ENCODE data around the gene PPP1R9A. TPM values are rescaled to one million over a fixed set of nuclear protein-coding genes. Genes with fewer than 3 reads are reported as not detected.

PPP1R9A gene
- total RNA-seq, 4 donors from 2014 or later: 0.51 to 2.7 (median 1.4) TPM

DNA sequence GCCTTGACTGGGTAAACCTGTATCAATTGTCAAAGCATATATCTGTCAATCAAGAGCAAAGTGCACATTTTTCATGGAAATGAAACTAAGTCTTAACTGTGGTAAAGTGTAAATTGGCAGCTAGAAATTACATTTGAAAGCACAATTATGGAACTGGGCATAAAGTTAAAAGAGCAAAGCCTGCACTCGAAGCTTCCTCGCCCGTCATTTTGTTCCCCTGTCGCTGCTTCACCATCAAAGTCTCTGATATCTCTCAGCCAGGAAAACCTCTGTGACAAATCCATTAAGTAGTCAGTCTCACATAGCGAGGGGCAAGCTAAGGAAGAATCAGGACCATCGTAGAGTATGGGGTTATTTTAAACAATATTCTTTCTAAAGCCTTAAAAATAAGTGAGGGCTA, 389.1 kb downstream of the PPP1R9A start:
- no peak for DNase-seq (ENCODE audit: low spot score in 2 of 2)
- no peak overlapping the region for H3K4me3 ChIP-seq (ENCODE audit: low read depth, poor library complexity, severe bottlenecking)
- intact Hi-C loops (cut with DNase I; ENCODE audit: low total_unique reads): no loop called here
- TF ChIP-seq, protein P1, sequence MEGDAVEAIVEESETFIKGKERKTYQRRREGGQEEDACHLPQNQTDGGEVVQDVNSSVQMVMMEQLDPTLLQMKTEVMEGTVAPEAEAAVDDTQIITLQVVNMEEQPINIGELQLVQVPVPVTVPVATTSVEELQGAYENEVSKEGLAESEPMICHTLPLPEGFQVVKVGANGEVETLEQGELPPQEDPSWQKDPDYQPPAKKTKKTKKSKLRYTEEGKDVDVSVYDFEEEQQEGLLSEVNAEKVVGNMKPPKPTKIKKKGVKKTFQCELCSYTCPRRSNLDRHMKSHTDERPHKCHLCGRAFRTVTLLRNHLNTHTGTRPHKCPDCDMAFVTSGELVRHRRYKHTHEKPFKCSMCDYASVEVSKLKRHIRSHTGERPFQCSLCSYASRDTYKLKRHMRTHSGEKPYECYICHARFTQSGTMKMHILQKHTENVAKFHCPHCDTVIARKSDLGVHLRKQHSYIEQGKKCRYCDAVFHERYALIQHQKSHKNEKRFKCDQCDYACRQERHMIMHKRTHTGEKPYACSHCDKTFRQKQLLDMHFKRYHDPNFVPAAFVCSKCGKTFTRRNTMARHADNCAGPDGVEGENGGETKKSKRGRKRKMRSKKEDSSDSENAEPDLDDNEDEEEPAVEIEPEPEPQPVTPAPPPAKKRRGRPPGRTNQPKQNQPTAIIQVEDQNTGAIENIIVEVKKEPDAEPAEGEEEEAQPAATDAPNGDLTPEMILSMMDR (IDR thresholded peaks at IDR 0.05): no peak
- no peak for TF ChIP-seq POLR2A (IDR thresholded peaks at IDR 0.05)
- 92 to 95% methylated on average over 6 of the region's 6 CpGs for WGBS, 2 donors

DNA sequence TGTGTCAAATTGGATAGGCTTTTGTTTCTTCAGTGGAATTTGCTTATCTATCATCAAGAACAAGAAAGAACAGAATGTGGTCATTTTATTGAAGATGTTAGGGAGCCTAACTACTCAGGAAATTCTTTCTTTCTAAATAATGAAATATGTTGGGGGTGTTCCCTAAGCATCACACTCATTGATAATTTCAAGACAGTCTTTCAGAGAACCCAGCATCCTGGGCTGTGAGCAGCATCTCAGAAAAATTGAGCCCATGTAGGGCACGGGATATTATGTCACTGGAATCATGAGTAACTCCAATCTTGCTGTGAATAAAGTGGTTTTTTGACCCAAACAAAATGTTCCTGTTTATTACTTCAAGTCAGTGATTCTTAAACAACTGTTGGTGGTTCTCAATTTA, 389.6 kb downstream of the PPP1R9A start:
- H3K4me3 ChIP-seq (ENCODE audit: low read depth, poor library complexity, severe bottlenecking): no peak overlapping the region
- 82 to 91% methylated on average over 1 of the region's 1 CpG for WGBS, 2 donors
- TF ChIP-seq, protein P1 (IDR thresholded peaks at IDR 0.05): no peak
- no peak for TF ChIP-seq POLR2A (IDR thresholded peaks at IDR 0.05)
- DNase-seq (ENCODE audit: low spot score in 2 of 2): no peak
- intact Hi-C loops (cut with DNase I; ENCODE audit: low total_unique reads): no loop called here

DNA sequence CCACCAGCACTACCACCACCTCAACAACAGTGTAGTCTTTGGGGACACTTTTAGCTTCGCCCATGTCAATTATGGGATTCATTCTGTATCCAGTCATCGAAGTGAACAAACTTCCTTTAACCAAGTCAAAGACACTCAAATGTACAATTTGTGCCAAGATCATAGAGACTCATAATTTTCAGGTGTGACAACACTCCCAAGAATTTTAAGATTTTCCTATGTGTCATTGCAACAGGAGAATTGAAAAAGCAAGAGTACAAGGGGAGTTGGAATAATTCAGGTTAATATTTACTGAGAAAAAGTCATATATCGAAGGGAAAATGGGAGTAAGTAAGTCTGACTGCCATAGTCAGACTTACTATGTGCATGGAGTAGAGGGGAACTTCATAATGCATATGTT, 390.7 kb downstream of the PPP1R9A start:
- H3K4me3 ChIP-seq (ENCODE audit: low read depth, poor library complexity, severe bottlenecking): no peak overlapping the region
- intact Hi-C loops (cut with DNase I; ENCODE audit: low total_unique reads): no loop called here
- TF ChIP-seq, protein P1 (IDR thresholded peaks at IDR 0.05): no peak
- no peak for TF ChIP-seq POLR2A (IDR thresholded peaks at IDR 0.05)
- 90 to 93% methylated on average over 3 of the region's 3 CpGs for WGBS, 2 donors
- DNase-seq (ENCODE audit: low spot score in 2 of 2): no peak

DNA sequence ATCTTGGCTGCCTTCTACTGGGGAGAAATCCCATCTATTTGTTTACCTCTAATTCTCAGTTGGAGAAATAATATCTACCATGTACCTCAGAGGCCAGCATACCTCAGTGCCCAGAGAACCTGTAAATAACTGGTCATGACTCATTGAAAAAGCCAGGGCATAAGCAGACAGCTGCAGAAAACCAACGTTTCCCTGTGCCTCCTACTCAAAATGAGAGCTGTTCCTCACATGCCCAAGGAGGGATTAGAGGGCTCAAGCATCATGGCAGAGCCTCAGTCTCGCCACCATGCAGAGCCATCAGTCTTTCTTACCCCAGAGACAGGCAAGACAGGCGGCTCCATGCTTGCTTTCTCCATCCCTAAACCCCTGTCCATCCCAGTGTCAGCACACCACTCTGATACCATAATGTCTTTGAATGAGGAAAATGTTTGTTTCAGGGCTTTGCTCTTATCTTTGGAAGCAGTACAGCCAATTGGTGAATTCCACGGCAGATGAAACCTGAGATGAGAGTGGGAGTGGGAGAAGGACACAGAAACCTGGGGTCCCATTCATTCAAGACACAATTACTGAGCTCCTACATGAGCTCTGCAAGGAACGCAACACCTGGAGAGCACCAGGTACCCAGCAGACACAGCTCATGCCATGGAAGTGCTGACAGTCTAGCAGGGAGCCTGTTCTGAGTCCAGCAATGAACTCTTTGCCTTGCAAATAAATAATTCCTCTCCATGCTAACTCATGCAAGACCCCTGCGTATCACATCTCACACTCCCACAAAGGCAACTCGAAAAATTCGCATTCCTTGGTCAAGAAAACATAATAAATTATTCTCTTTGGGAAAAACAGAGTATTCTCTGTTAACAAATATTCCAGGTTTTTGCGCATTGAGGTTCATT, 395.9 kb downstream of the PPP1R9A start:
- WGBS, 2 donors: 71 to 74% methylated on average over 9 of the region's 9 CpGs
- TF ChIP-seq, protein P1 (IDR thresholded peaks at IDR 0.05): no peak
- no peak for TF ChIP-seq POLR2A (IDR thresholded peaks at IDR 0.05)
- intact Hi-C loops (cut with DNase I; ENCODE audit: low total_unique reads): no loop called here

DNA sequence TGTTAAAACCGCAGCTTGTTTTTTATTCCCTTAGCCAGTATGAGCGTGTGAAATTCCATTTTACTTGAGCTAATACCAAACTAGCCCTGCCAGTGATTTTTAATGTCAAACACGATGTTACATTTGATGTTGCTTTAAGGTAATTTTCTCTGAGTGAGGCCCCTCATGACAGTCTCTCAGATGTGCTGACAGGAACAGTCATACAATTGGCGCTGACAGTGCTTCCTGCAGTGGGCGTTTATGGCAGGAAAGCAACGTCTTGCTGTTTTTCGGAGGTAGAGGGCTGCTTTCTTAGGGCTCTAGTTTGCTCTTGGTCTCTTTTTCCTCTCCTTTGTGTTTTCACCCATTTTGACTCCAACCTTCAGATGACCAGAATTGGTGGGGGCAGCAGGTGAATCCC, 397.6 kb downstream of the PPP1R9A start:
- DNase-seq (ENCODE audit: low spot score in 2 of 2): no peak
- intact Hi-C loops (cut with DNase I; ENCODE audit: low total_unique reads): no loop called here
- H3K4me3 ChIP-seq (ENCODE audit: low read depth, poor library complexity, severe bottlenecking): no peak overlapping the region
- WGBS, 2 donors: 42 to 56% methylated on average over 7 of the region's 7 CpGs
- TF ChIP-seq, protein P1 (IDR thresholded peaks at IDR 0.05): no peak
- TF ChIP-seq POLR2A (IDR thresholded peaks at IDR 0.05): no peak

More for the DNA sequence above, 395.9 kb downstream of the PPP1R9A start:
- H3K4me3 ChIP-seq (ENCODE audit: low read depth, poor library complexity, severe bottlenecking): no peak overlapping the region
- no peak for DNase-seq (ENCODE audit: low spot score in 2 of 2)
